IMR-90 (cell line): Measurements from ENCODE around the gene ADAMTS6. TPM values are rescaled to one million over a fixed set of nuclear protein-coding genes. Genes with fewer than 3 reads are reported as not detected.

Experiments used
- ATAC-seq: fragments of 200-7000 bp; cut with Tn5 transposase; 2 replicates; pipeline ENCODE4 v1.9.1; 2020; ENCODE audit warnings: low read depth, mild to moderate bottlenecking, moderate library complexity
- BruUV-seq: library from RNA; stranded (reverse); fragments of 400-500 nt; replicated peaks from 2 replicates; lab custom pipeline; 2021; lab: Mats Ljungman, UMichigan
- CTCF ChIA-PET: fragments of 300-600 bp; formaldehyde crosslinking; extraction: SDS; loops from one replicate; lab custom pipeline; 2021; ENCODE audit warnings: antibody characterized with exemption; lab: Yijun Ruan, JAX
- POLR2A ChIA-PET: fragments of 300-600 bp; sonication (Branson Sonifier 250); formaldehyde crosslinking; loops from one replicate; lab custom pipeline; 2022; ENCODE audit warnings: antibody characterized with exemption; ENCODE audit not compliant: unreplicated experiment; lab: Charles Lee
- DNase-seq: peaks from one replicate; pipeline ENCODE4 v3.0.0; 2013
- H2AFZ ChIP-seq: replicated peaks from 2 replicates; pipeline ENCODE3; 2013; ENCODE audit warnings: low read length, mild to moderate bottlenecking; ENCODE audit not compliant: poor library complexity
- H2AK5ac ChIP-seq: 2 replicates; pipeline ENCODE4 v1.6.1; 2013; ENCODE audit warnings: low read depth, low read length, inconsistent platforms
- H2AK9ac ChIP-seq: replicated peaks from 2 replicates; pipeline ENCODE3; 2013; ENCODE audit warnings: mild to moderate bottlenecking, low read depth, low read length, moderate library complexity; ENCODE audit not compliant: poor library complexity
- H2BK120ac ChIP-seq: 2 replicates; pipeline ENCODE4 v1.6.1; 2013; ENCODE audit warnings: low read depth, low read length, inconsistent platforms
- H2BK15ac ChIP-seq: 3 replicates; pipeline ENCODE4 v1.6.1; 2013; ENCODE audit warnings: low read depth, low read length, inconsistent platforms
- H2BK20ac ChIP-seq: 2 replicates; pipeline ENCODE4 v1.6.1; 2013; ENCODE audit warnings: low read depth, mild to moderate bottlenecking, inconsistent platforms, low read length, moderate library complexity
- H2BK5ac ChIP-seq: 2 replicates; pipeline ENCODE4 v1.6.1; 2013; ENCODE audit warnings: mild to moderate bottlenecking, low read depth, low read length, inconsistent platforms; ENCODE audit not compliant: poor library complexity, severe bottlenecking
- H3K14ac ChIP-seq: replicated peaks from 2 replicates; pipeline ENCODE4 v1.6.1; 2013; ENCODE audit warnings: low read depth, low read length, inconsistent platforms
- H3K18ac ChIP-seq: 2 replicates; pipeline ENCODE4 v1.6.1; 2013; ENCODE audit warnings: low read depth, low read length, control low read depth
- H3K23ac ChIP-seq: 2 replicates; pipeline ENCODE4 v1.6.1; 2013; ENCODE audit warnings: low read depth, low read length, inconsistent platforms
- H3K27ac ChIP-seq: 2 replicates; pipeline ENCODE4 v1.5.1; 2013; ENCODE audit warnings: mild to moderate bottlenecking, control low read depth, low read length; ENCODE audit not compliant: insufficient read depth
- H3K27me3 ChIP-seq: 2 replicates; pipeline ENCODE4 v1.6.1; 2013; ENCODE audit warnings: low read length; ENCODE audit not compliant: control insufficient read depth, insufficient read depth
- H3K36me3 ChIP-seq: 2 replicates; pipeline ENCODE4 v1.6.1; 2013; ENCODE audit warnings: low read length, mixed read lengths; ENCODE audit not compliant: control insufficient read depth, insufficient read depth
- H3K4ac ChIP-seq: 2 replicates; pipeline ENCODE4 v1.6.1; 2013; ENCODE audit warnings: low read depth, low read length, inconsistent platforms
- H3K4me1 ChIP-seq: 2 replicates; pipeline ENCODE4 v1.6.1; 2013; ENCODE audit warnings: low read length, mixed read lengths; ENCODE audit not compliant: control insufficient read depth, insufficient read depth
- H3K4me2 ChIP-seq: 2 replicates; pipeline ENCODE4 v1.6.1; 2013; ENCODE audit warnings: low read depth, mild to moderate bottlenecking, control low read depth, low read length, moderate library complexity
- H3K4me3 ChIP-seq: 2 replicates; pipeline ENCODE4 v1.5.1; 2013; ENCODE audit warnings: low read depth, mild to moderate bottlenecking, control low read depth, low read length, moderate library complexity; ENCODE audit not compliant: insufficient read depth
- H3K56ac ChIP-seq: 2 replicates; pipeline ENCODE4 v1.6.1; 2013; ENCODE audit warnings: low read length, inconsistent platforms; ENCODE audit not compliant: insufficient read depth; ENCODE audit errors: extremely low read depth
- H3K79me1 ChIP-seq, 2 experiments: 2 replicates each; pipeline ENCODE4 v1.6.1; 2013; ENCODE audit warnings: low read length in 2 of 2, inconsistent platforms in 1 of 2, low read depth in 1 of 2
- H3K9ac ChIP-seq: 2 replicates; pipeline ENCODE4 v1.6.1; 2013; ENCODE audit warnings: low read depth, low read length, control low read depth
- H3K9me1 ChIP-seq: 2 replicates; pipeline ENCODE4 v1.6.1; 2013; ENCODE audit warnings: low read length, inconsistent platforms; ENCODE audit not compliant: insufficient read depth
- H3K9me3 ChIP-seq: 2 replicates; pipeline ENCODE4 v1.6.1; 2013; ENCODE audit warnings: low read length; ENCODE audit not compliant: control insufficient read depth, insufficient read depth
- H4K20me1 ChIP-seq: 2 replicates; pipeline ENCODE4 v1.6.1; 2013; ENCODE audit warnings: low read length, inconsistent platforms; ENCODE audit not compliant: insufficient read depth
- H4K5ac ChIP-seq: 2 replicates; pipeline ENCODE4 v1.6.1; 2013; ENCODE audit warnings: mild to moderate bottlenecking, low read depth, low read length, control low read depth
- H4K8ac ChIP-seq, 2 experiments: 2 replicates each; pipeline ENCODE4 v1.6.1; 2013; ENCODE audit warnings: low read depth in 2 of 2, low read length in 2 of 2, control low read depth in 1 of 2, inconsistent platforms in 1 of 2
- H4K91ac ChIP-seq: 2 replicates; pipeline ENCODE4 v1.6.1; 2013; ENCODE audit warnings: low read depth, low read length, inconsistent platforms; ENCODE audit not compliant: insufficient read depth
- BHLHE40 ChIP-seq: fragments of 150-350 bp; IDR thresholded peaks from 2 replicates; pipeline ENCODE4 v1.6.1; 2016; ENCODE audit warnings: mild to moderate bottlenecking, low read depth, low read length
- CEBPB ChIP-seq: IDR thresholded peaks from 2 replicates; pipeline ENCODE4 v1.6.1; 2012; ENCODE audit warnings: low read depth, low read length, improper control_type of control experiment
- MAFK ChIP-seq: IDR thresholded peaks from 2 replicates; pipeline ENCODE4 v1.6.1; 2012; ENCODE audit warnings: low read depth, low read length, improper control_type of control experiment
- MAZ ChIP-seq: IDR thresholded peaks from 2 replicates; pipeline ENCODE4 v1.6.1; 2012; ENCODE audit warnings: low read depth, mild to moderate bottlenecking, low read length, improper control_type of control experiment, moderate library complexity, borderline replicate concordance
- NFE2L2 ChIP-seq: fragments of 150-350 bp; IDR thresholded peaks from 2 replicates; pipeline ENCODE4 v1.6.1; 2016; ENCODE audit warnings: low read depth, mild to moderate bottlenecking, low read length
- POLR2A ChIP-seq: IDR thresholded peaks from 2 replicates; pipeline ENCODE4 v1.6.1; 2012; ENCODE audit warnings: mild to moderate bottlenecking, low read depth, low read length
- RAD21 ChIP-seq: IDR thresholded peaks from 2 replicates; pipeline ENCODE4 v1.6.1; 2012; ENCODE audit warnings: low read length, improper control_type of control experiment
- RFX5 ChIP-seq: IDR thresholded peaks from 2 replicates; pipeline ENCODE4 v1.8.0; 2012; ENCODE audit warnings: low read depth, mild to moderate bottlenecking, low read length, moderate library complexity
- SMC3 ChIP-seq: fragments of 150-350 bp; IDR thresholded peaks from 2 replicates; pipeline ENCODE4 v1.6.1; 2016; ENCODE audit warnings: low read depth, mild to moderate bottlenecking, antibody characterized with exemption, low read length, moderate library complexity
- WGBS, 2 experiments: methylation state at CpG; one replicate each; pipeline versions ENCODE4 v1.1.5 to v1.1.7; 2013; ENCODE audit warnings: missing lambda C conversion rate in 2 of 2; ENCODE audit not compliant: insufficient read length in 1 of 2; ENCODE audit errors: extremely low coverage in 2 of 2; 5-methylcytosine and 5-hydroxymethylcytosine counted together
- dilution Hi-C: fragments of 300-500 bp; cut with HindIII; formaldehyde crosslinking; loops from one replicate; pipeline ENCODE4 v1.14.3; 2018; ENCODE audit warnings: low sequenced_read_pairs; ENCODE audit not compliant: unreplicated experiment
- in situ Hi-C: fragments of 300-500 bp; cut with MboI; formaldehyde crosslinking; loops from 3 replicates; pipeline ENCODE4 v1.14.3; 2019; ENCODE audit warnings: low sequenced_read_pairs, inconsistent platforms, mixed read lengths
- intact Hi-C: fragments of 100-400 bp; cut with micrococcal nuclease; formaldehyde crosslinking; loops from 2 replicates; pipeline ENCODE4 v1.10.0; 2022
- polyA plus RNA-seq, 3 experiments: library from polyadenylated mRNA; depleted of rRNA; stranded (reverse); fragments of >200 nt; gene quantifications; 2 replicates each; pipeline ENCODE4 v1.2.3, GENCODE V29; 2012; ENCODE audit warnings: low replicate concordance in 1 of 3
- total RNA-seq: library from RNA; depleted of rRNA; stranded (reverse); fragments of >200 nt; gene quantifications from 2 replicates; pipeline ENCODE4 v1.2.3, GENCODE V29; 2012
- TF ChIP-seq, protein P1 (sequence below): conservative IDR thresholded peaks from 2 replicates; pipeline ENCODE4 v1.5.1; 2012; ENCODE audit warnings: mild to moderate bottlenecking, low read depth, low read length, improper control_type of control experiment
- TF ChIP-seq, protein P2 (sequence below): fragments of 150-350 bp; IDR thresholded peaks from 2 replicates; pipeline ENCODE4 v1.6.1; 2016; ENCODE audit warnings: low read depth, mild to moderate bottlenecking, low read length, moderate library complexity, borderline replicate concordance

The ADAMTS6 gene
- total and polyA plus RNA-seq, 2 of the 4 experiments (the other 2 are of a cell fraction) = 23.9 to 173 TPM

DNA sequence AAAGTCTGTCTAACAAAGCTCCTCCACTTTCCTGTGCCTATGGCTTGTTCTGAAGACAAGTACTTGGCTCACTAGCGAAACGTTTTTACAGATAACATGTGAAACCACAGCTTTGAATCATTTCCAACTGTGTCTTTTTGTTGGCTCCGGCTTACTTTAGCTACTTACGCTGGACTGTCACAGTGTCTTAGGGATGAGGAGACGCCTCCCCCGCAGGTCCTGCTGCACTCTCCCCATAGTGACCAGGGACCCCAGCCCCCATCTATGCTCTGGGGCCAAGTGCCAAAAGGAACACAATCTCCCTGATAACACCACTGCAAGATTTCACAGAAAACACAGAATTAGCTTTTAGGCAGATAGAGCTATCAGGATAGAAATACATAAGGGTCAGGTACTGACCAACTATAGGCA lies 219.1 kb downstream of the ADAMTS6 start:
- CTCF ChIA-PET = interaction anchor here (0.7 to 1.1 kb wide), 3 partner anchors 9 to 624 kb away, joined by 3 read pairs; no protein-coding TSS in a partner anchor
- H3K4me1 ChIP-seq = peaks cover 6% of the 10 kb centered on the region
- H3K23ac ChIP-seq = peak overlapping the region; percentile 61
- peak overlapping the region; percentile 17 for H2BK120ac ChIP-seq
- no peak overlapping the region for H2AK9ac ChIP-seq
- H3K9me3 ChIP-seq = no peaks in the 10 kb centered on the region
- DNase-seq = peak; percentile 93
- no peak overlapping the region for H4K5ac ChIP-seq
- POLR2A ChIA-PET = no interaction called here
- H3K14ac ChIP-seq = peak overlapping the region; percentile 3; the same call in 1 of the 2 replicates
- H3K36me3 ChIP-seq = peaks cover 4% of the 10 kb centered on the region
- H4K8ac ChIP-seq = peak overlapping the region in 1 of 2 experiments; percentile 61; a peak in 1 of 4 replicates
- dilution Hi-C loops = no loop called here
- peaks cover 3% of the 10 kb centered on the region; the same call in 1 of the 2 replicates for H3K9me1 ChIP-seq
- peak; percentile 83 for ATAC-seq
- no peak overlapping the region for H3K56ac ChIP-seq
- in situ Hi-C loops = no loop called here
- no TSS peak for BruUV-seq
- no peak overlapping the region; the same call in 1 of the 2 replicates for H2AK5ac ChIP-seq
- H2BK5ac ChIP-seq = peak overlapping the region; percentile 14
- intact Hi-C loops = no loop called here
- no peaks in the 10 kb centered on the region for H3K27me3 ChIP-seq
- peak overlapping the region; percentile 22 for H3K4me2 ChIP-seq
- no CpG with 5 or more reads among the region's 6 CpGs for WGBS, 2 experiments
- H2BK15ac ChIP-seq = no peak overlapping the region
- no peak overlapping the region for H3K4me3 ChIP-seq
- H3K4ac ChIP-seq = peak overlapping the region; percentile 6; the same call in 1 of the 2 replicates
- H4K91ac ChIP-seq = no peak overlapping the region
- H3K9ac ChIP-seq = no peak overlapping the region; the same call in 1 of the 2 replicates
- TF ChIP-seq RFX5 = no peak
- TF ChIP-seq, protein P1, sequence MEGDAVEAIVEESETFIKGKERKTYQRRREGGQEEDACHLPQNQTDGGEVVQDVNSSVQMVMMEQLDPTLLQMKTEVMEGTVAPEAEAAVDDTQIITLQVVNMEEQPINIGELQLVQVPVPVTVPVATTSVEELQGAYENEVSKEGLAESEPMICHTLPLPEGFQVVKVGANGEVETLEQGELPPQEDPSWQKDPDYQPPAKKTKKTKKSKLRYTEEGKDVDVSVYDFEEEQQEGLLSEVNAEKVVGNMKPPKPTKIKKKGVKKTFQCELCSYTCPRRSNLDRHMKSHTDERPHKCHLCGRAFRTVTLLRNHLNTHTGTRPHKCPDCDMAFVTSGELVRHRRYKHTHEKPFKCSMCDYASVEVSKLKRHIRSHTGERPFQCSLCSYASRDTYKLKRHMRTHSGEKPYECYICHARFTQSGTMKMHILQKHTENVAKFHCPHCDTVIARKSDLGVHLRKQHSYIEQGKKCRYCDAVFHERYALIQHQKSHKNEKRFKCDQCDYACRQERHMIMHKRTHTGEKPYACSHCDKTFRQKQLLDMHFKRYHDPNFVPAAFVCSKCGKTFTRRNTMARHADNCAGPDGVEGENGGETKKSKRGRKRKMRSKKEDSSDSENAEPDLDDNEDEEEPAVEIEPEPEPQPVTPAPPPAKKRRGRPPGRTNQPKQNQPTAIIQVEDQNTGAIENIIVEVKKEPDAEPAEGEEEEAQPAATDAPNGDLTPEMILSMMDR = no peak
- TF ChIP-seq POLR2A = no peak
- no peak for TF ChIP-seq SMC3
- TF ChIP-seq MAZ = no peak
- peak; percentile 41; the same call in 1 of the 2 replicates for TF ChIP-seq CEBPB
- TF ChIP-seq RAD21 = 0 out of 2 replicates have a peak, but pooled peaks have one; percentile 8
- no peak for TF ChIP-seq NFE2L2
- TF ChIP-seq BHLHE40 = peak; percentile 45
- TF ChIP-seq, protein P2, sequence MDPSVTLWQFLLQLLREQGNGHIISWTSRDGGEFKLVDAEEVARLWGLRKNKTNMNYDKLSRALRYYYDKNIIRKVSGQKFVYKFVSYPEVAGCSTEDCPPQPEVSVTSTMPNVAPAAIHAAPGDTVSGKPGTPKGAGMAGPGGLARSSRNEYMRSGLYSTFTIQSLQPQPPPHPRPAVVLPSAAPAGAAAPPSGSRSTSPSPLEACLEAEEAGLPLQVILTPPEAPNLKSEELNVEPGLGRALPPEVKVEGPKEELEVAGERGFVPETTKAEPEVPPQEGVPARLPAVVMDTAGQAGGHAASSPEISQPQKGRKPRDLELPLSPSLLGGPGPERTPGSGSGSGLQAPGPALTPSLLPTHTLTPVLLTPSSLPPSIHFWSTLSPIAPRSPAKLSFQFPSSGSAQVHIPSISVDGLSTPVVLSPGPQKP = no peak
- TF ChIP-seq MAFK = no peak
- no peaks in the 10 kb centered on the region for H4K20me1 ChIP-seq
- H3K18ac ChIP-seq = no peak overlapping the region
- peaks cover 0 to 4% of the 10 kb centered on the region in 2 experiments; a peak in 1 of 4 replicates for H3K79me1 ChIP-seq
- peak overlapping the region; percentile 3; the same call in 1 of the 2 replicates for H2BK20ac ChIP-seq
- H3K27ac ChIP-seq = no peak overlapping the region
- peak overlapping the region; percentile 76 for H2AFZ ChIP-seq
